ENCODE measurements around the gene ATP6V0A1. TPM values are rescaled to one million over a fixed set of nuclear protein-coding genes. Genes with fewer than 3 reads are reported as not detected.
A peak's percentile ranks its signal among the peaks of the same experiment; 100 is the strongest.

The ATP6V0A1 gene
- total RNA-seq, 4 donors from 2014 or later: 29.5 to 111 (median 64.5) TPM

DNA sequence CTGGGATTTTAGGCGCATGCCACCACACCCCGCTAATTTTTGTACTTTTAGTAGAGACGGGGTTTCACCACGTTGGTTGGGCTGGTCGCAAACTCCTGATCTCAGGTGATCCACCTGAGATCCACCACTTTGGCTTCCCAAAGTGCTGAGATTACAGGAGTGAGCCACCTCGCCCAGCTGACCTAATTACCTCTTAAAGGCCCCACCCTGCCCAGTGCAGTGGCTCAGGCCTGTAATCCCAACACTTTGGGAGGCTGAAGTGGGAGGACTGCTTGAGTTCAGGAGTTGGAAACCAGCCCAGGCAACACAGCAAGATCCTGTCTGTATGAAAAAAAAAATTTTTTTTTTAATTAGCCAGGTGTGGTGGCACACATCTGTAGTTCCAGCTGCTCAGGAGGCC, 100.4 kb downstream of the ATP6V0A1 start:
- intact Hi-C loops (cut with DNase I; ENCODE audit: low total_unique reads): no loop called here
- no peak overlapping the region for H3K27ac ChIP-seq
- H3K9me3 ChIP-seq: no peaks in the 10 kb centered on the region
- no peak for TF ChIP-seq POLR2A (IDR thresholded peaks at IDR 0.05)
- TF ChIP-seq, protein P1, sequence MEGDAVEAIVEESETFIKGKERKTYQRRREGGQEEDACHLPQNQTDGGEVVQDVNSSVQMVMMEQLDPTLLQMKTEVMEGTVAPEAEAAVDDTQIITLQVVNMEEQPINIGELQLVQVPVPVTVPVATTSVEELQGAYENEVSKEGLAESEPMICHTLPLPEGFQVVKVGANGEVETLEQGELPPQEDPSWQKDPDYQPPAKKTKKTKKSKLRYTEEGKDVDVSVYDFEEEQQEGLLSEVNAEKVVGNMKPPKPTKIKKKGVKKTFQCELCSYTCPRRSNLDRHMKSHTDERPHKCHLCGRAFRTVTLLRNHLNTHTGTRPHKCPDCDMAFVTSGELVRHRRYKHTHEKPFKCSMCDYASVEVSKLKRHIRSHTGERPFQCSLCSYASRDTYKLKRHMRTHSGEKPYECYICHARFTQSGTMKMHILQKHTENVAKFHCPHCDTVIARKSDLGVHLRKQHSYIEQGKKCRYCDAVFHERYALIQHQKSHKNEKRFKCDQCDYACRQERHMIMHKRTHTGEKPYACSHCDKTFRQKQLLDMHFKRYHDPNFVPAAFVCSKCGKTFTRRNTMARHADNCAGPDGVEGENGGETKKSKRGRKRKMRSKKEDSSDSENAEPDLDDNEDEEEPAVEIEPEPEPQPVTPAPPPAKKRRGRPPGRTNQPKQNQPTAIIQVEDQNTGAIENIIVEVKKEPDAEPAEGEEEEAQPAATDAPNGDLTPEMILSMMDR (IDR thresholded peaks at IDR 0.05): no peak
- no peak for DNase-seq
- H3K27me3 ChIP-seq: no peaks in the 10 kb centered on the region
- H3K4me1 ChIP-seq: peaks cover 11 to 13% of the 10 kb centered on the region in 2 donors
- no peaks in the 10 kb centered on the region for H3K36me3 ChIP-seq
- H3K4me3 ChIP-seq: no peak overlapping the region

DNA sequence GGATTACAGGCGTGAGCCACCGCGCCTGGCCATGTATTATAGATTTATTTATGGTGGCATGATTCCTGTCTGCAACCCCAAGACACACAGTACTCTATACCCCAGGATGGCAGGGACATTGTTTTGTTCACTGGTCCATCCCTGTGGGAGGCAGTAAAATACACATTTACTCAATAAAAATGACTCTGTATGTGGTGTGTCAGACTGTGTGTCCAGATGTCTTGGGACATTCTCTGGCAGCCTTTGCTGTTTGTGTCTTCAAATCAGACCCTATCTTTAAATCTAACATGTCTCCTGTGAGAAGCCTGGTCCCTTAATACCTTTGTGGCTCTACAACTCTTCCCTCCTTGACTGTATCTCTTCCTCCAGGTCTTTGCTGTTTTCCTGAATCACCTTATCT, 101.6 kb downstream of the ATP6V0A1 start:
- TF ChIP-seq, protein P1 (IDR thresholded peaks at IDR 0.05): no peak
- TF ChIP-seq POLR2A (IDR thresholded peaks at IDR 0.05): no peak
- no peak overlapping the region for H3K27ac ChIP-seq
- H3K27me3 ChIP-seq: no peaks in the 10 kb centered on the region
- no peak for DNase-seq
- no peaks in the 10 kb centered on the region for H3K36me3 ChIP-seq
- no peaks in the 10 kb centered on the region for H3K9me3 ChIP-seq
- H3K4me1 ChIP-seq: peaks cover 11 to 12% of the 10 kb centered on the region in 2 donors
- intact Hi-C loops (cut with DNase I; ENCODE audit: low total_unique reads): no loop called here
- no peak overlapping the region for H3K4me3 ChIP-seq

DNA sequence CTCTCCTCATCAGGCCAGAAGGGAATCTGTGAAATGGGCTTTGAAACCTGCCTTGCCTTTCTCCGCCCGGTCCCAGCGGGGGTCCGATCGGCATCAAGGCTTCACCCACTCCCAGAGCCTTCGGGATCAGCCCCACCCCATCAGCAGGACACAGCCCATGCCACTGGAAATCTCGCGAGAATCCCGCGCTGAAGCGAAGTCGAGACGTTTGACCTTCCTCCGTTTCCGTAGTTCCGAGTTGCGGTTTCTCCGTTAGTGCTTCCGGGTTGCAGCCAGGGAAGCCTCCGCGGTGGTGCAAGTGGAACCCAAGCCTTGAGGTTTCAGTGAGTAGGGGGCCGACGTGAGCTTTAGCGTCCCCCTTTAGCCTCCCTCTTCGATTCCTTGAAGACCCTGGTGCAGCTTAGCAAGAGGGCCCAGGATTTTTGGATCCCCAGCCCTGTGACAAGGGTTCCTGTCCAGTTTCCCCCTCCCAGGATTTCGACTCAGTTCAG, 103.3 kb downstream of the ATP6V0A1 start, which contains the start of gene COASY:
Gene COASY, plus strand, starts transcription at position 252 of the 491 bp plus-strand sequence. CDS start 475 bp downstream, outside the sequence.
- TF ChIP-seq POLR2A (IDR thresholded peaks at IDR 0.05): peak in 1 of 2 donors; percentile 41
- TF ChIP-seq, protein P1 (IDR thresholded peaks at IDR 0.05): peak in 1 of 4 experiments; percentile 11
- Histone ChIP-seq H3K4me1 (peaks cover 11 to 18% of the 10 kb centered on the region in 2 donors), H3K27ac (peak within 1 kb of the TSS; percentile 74 to 85), H3K27me3 (no peaks in the 10 kb centered on the region), H3K4me3 (peak within 1 kb of the TSS; percentile 69 to 73), H3K36me3 (no peaks in the 10 kb centered on the region), H3K9me3 (no peaks in the 10 kb centered on the region)
- peak; percentile 96 for DNase-seq
- intact Hi-C loops (cut with DNase I; ENCODE audit: low total_unique reads): no loop called here

DNA sequence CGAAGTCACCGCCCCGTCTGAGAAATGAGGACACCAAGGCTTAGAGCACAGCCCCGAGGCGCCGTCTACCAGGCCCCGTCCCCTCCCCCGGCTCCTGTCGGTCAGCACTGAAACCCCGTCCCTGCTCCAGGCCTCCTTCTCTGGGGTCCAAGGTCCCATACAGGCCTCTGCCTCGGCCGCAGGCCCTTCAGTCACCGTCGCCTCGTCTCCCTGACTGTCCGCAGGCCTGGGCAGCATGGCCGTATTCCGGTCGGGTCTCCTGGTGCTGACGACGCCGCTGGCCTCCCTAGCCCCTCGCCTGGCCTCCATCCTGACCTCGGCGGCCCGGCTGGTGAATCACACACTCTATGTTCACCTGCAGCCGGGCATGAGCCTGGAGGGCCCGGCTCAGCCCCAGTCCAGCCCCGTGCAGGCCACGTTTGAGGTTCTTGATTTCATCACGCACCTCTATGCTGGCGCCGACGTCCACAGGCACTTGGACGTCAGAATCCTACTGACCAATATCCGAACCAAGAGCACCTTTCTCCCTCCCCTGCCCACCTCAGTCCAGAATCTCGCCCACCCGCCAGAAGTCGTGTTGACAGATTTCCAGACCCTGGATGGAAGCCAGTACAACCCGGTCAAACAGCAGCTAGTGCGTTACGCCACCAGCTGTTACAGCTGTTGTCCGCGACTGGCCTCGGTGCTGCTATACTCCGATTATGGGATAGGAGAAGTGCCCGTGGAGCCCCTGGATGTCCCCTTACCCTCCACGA, 103.9 kb downstream of the ATP6V0A1 start:
- Histone ChIP-seq H3K4me3 (peak overlapping the region; percentile 69 to 73), H3K36me3 (no peaks in the 10 kb centered on the region), H3K27ac (peak overlapping the region; percentile 74 to 85), H3K9me3 (no peaks in the 10 kb centered on the region), H3K4me1 (peaks cover 11 to 18% of the 10 kb centered on the region in 2 donors), H3K27me3 (no peaks in the 10 kb centered on the region)
- TF ChIP-seq, protein P1 (IDR thresholded peaks at IDR 0.05): no peak
- no peak for TF ChIP-seq POLR2A (IDR thresholded peaks at IDR 0.05)
- intact Hi-C loops (cut with DNase I; ENCODE audit: low total_unique reads): no loop called here
- DNase-seq: peak in 1 of 2 donors; percentile 39

DNA sequence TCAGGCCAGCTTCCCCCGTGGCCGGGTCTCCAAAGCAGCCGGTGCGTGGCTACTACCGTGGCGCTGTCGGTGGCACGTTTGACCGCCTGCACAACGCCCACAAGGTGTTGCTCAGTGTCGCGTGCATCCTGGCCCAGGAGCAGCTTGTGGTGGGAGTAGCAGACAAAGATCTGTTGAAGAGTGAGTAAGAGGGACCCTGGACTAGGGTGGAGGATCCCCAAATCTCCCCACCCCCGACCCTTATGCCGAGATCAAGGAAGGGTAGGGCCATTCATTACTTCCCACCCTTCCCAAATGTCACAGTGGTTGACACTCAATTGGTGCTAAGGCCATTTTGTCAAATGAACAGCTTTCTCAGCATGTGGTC, 104.4 kb downstream of the ATP6V0A1 start:
- intact Hi-C loops (cut with DNase I; ENCODE audit: low total_unique reads): no loop called here
- no peaks in the 10 kb centered on the region for H3K27me3 ChIP-seq
- H3K27ac ChIP-seq: peak overlapping the region in 1 of 2 donors; percentile 85
- H3K36me3 ChIP-seq: no peaks in the 10 kb centered on the region
- no peaks in the 10 kb centered on the region for H3K9me3 ChIP-seq
- H3K4me1 ChIP-seq: peaks cover 11 to 18% of the 10 kb centered on the region in 2 donors
- TF ChIP-seq, protein P1 (IDR thresholded peaks at IDR 0.05): no peak
- TF ChIP-seq POLR2A (IDR thresholded peaks at IDR 0.05): no peak
- DNase-seq: no peak
- H3K4me3 ChIP-seq: peak overlapping the region; percentile 69 to 73
